HEK293 (cell line): ENCODE measurements around the gene ARHGAP15.

Experiments used
- CTCF ChIA-PET: fragments of 350-600 bp; formaldehyde crosslinking; extraction: SDS; loops from one replicate; lab custom pipeline; 2021; ENCODE audit warnings: antibody characterized with exemption; lab: Yijun Ruan, JAX
- POLR2A ChIA-PET: fragments of 300-600 bp; formaldehyde crosslinking; extraction: SDS; loops from one replicate; lab custom pipeline; 2020; ENCODE audit warnings: antibody characterized with exemption, inconsistent platforms; lab: Yijun Ruan, JAX
- H3K27ac ChIP-seq: fragments of 200-500 bp; sonication (Bioruptor generic); 2 replicates; pipeline ENCODE4 v1.5.1; 2014; ENCODE audit warnings: low read depth, low read length, control low read depth, inconsistent platforms; ENCODE audit errors: extremely low read depth
- H3K36me3 ChIP-seq, 2 experiments: fragments of 200-500 bp in 1 of 2; sonication (Bioruptor generic) in 1 of 2; 1 replicate in 1 of 2; 2 replicates in 1 of 2; pipeline ENCODE4 v1.5.1; 2014 to 2017; ENCODE audit warnings: inconsistent platforms in 2 of 2, low read length in 2 of 2; ENCODE audit not compliant: control insufficient read depth in 2 of 2, insufficient read depth in 1 of 2
- H3K4me1 ChIP-seq: fragments of 200-500 bp; sonication (Bioruptor generic); 2 replicates; pipeline ENCODE4 v1.5.1; 2014; ENCODE audit warnings: mild to moderate bottlenecking, low read length, inconsistent platforms; ENCODE audit not compliant: control insufficient read depth, insufficient read depth
- H3K4me3 ChIP-seq: 2 replicates; pipeline ENCODE4 v1.5.1; 2011; ENCODE audit warnings: low read depth, mild to moderate bottlenecking, control low read depth, low read length, moderate library complexity
- H3K9me3 ChIP-seq: fragments of 200-500 bp; sonication (Bioruptor generic); 2 replicates; pipeline ENCODE4 v1.5.1; 2014; ENCODE audit warnings: low read depth, low read length, inconsistent platforms; ENCODE audit not compliant: control insufficient read depth, insufficient read depth
- CTCF ChIP-seq: fragments of 450-650 bp; formaldehyde crosslinking; IDR thresholded peaks from 2 replicates; pipeline ENCODE4 v1.5.1; 2016; ENCODE audit warnings: missing biosample characterization, missing genetic modification characterization
- FEZF1 ChIP-seq: fragments of 450-650 bp; formaldehyde crosslinking; IDR thresholded peaks from 2 replicates; pipeline ENCODE4 v1.5.1; 2016; ENCODE audit warnings: missing biosample characterization, missing genetic modification characterization
- IKZF3 ChIP-seq: fragments of 450-650 bp; IDR thresholded peaks from 2 replicates; pipeline ENCODE4 v1.5.0; 2018; ENCODE audit warnings: missing biosample characterization, mild to moderate bottlenecking, missing genetic modification characterization, moderate library complexity
- REPIN1 ChIP-seq: fragments of 450-650 bp; formaldehyde crosslinking; IDR thresholded peaks from 2 replicates; pipeline ENCODE4 v1.5.1; 2017; ENCODE audit warnings: missing biosample characterization, missing genetic modification characterization, low read depth
- SCRT2 ChIP-seq: fragments of 450-650 bp; formaldehyde crosslinking; IDR thresholded peaks from 2 replicates; pipeline ENCODE4 v1.5.1; 2016; ENCODE audit warnings: missing biosample characterization, missing genetic modification characterization
- SETDB1 ChIP-seq: IDR thresholded peaks from one replicate; pipeline ENCODE4 v1.6.1; 2017; ENCODE audit warnings: mild to moderate bottlenecking, low read length, moderate library complexity, mixed read lengths; ENCODE audit not compliant: insufficient read length
- WT1 ChIP-seq: fragments of 450-650 bp; formaldehyde crosslinking; IDR thresholded peaks from 2 replicates; pipeline ENCODE4 v1.5.1; 2016; ENCODE audit warnings: missing biosample characterization, missing genetic modification characterization
- ZBTB10 ChIP-seq: fragments of 450-650 bp; formaldehyde crosslinking; IDR thresholded peaks from 2 replicates; pipeline ENCODE4 v1.5.1; 2016; ENCODE audit warnings: missing biosample characterization, missing genetic modification characterization
- ZBTB20 ChIP-seq: fragments of 450-650 bp; formaldehyde crosslinking; IDR thresholded peaks from 2 replicates; pipeline ENCODE4 v1.5.1; 2016; ENCODE audit warnings: missing biosample characterization, missing genetic modification characterization
- ZBTB44 ChIP-seq: fragments of 450-650 bp; IDR thresholded peaks from 2 replicates; pipeline ENCODE4 v1.5.1; 2018; ENCODE audit warnings: missing biosample characterization, mild to moderate bottlenecking, missing genetic modification characterization
- ZNF114 ChIP-seq: fragments of 450-650 bp; formaldehyde crosslinking; IDR thresholded peaks from 2 replicates; pipeline ENCODE4 v1.5.0; 2017; ENCODE audit warnings: missing biosample characterization, missing genetic modification characterization
- ZNF221 ChIP-seq: fragments of 450-650 bp; formaldehyde crosslinking; IDR thresholded peaks from 2 replicates; pipeline ENCODE4 v1.5.1; 2017; ENCODE audit warnings: missing biosample characterization, missing genetic modification characterization, borderline replicate concordance
- ZNF473 ChIP-seq: fragments of 450-650 bp; formaldehyde crosslinking; IDR thresholded peaks from 2 replicates; pipeline ENCODE4 v1.5.1; 2017; ENCODE audit warnings: missing biosample characterization, missing genetic modification characterization
- ZNF530 ChIP-seq: fragments of 450-650 bp; formaldehyde crosslinking; IDR thresholded peaks from 2 replicates; pipeline ENCODE4 v1.5.1; 2016; ENCODE audit warnings: low read depth, missing biosample characterization, missing genetic modification characterization
- ZNF555 ChIP-seq: fragments of 450-650 bp; formaldehyde crosslinking; conservative IDR thresholded peaks from 2 replicates; pipeline ENCODE4 v1.5.1; 2017; ENCODE audit warnings: missing biosample characterization, mild to moderate bottlenecking, missing genetic modification characterization, inconsistent platforms
- ZNF610 ChIP-seq: fragments of 450-650 bp; formaldehyde crosslinking; IDR thresholded peaks from 2 replicates; pipeline ENCODE4 v1.5.1; 2016; ENCODE audit warnings: missing biosample characterization, missing genetic modification characterization, borderline replicate concordance
- ZNF621 ChIP-seq: fragments of 450-650 bp; formaldehyde crosslinking; IDR thresholded peaks from 2 replicates; pipeline ENCODE4 v1.5.1; 2017; ENCODE audit warnings: missing biosample characterization, missing genetic modification characterization
- ZNF645 ChIP-seq: fragments of 450-650 bp; formaldehyde crosslinking; IDR thresholded peaks from 2 replicates; pipeline ENCODE4; 2016; ENCODE audit warnings: missing biosample characterization, missing genetic modification characterization
- ZNF654 ChIP-seq: fragments of 450-650 bp; formaldehyde crosslinking; IDR thresholded peaks from 2 replicates; pipeline ENCODE4 v1.5.1; 2016; ENCODE audit warnings: low read depth, missing biosample characterization, missing genetic modification characterization
- ZNF843 ChIP-seq: fragments of 450-650 bp; formaldehyde crosslinking; IDR thresholded peaks from 2 replicates; pipeline ENCODE4 v1.5.1; 2016; ENCODE audit warnings: missing biosample characterization, missing genetic modification characterization
- ZSCAN5A ChIP-seq: fragments of 450-650 bp; formaldehyde crosslinking; IDR thresholded peaks from 2 replicates; pipeline ENCODE4 v1.5.1; 2016; ENCODE audit warnings: missing biosample characterization, missing genetic modification characterization

ARHGAP15 gene

GRCh38 chr2:143581134-143581533 is 451.9 kb downstream of the ARHGAP15 start:
- CTCF ChIA-PET, result interaction anchor here (0.7 to 0.8 kb wide), 2 partner anchors 297 to 1227 kb away, joined by 3 read pairs; no protein-coding TSS in a partner anchor
- TF ChIP-seq IKZF3 (tag by site-specific recombination), result no peak
- TF ChIP-seq ZNF843, result no peak
- TF ChIP-seq ZNF555 (tag by site-specific recombination), result no peak
- TF ChIP-seq SCRT2, result no peak
- no peak for TF ChIP-seq ZBTB20
- TF ChIP-seq FEZF1, result no peak
- TF ChIP-seq SETDB1, result no peak
- TF ChIP-seq ZNF473 (tag by site-specific recombination), result no peak
- TF ChIP-seq ZBTB10, result no peak
- TF ChIP-seq ZBTB44 (tag by site-specific recombination), result no peak
- TF ChIP-seq ZNF610 (tag by site-specific recombination), result no peak
- TF ChIP-seq ZNF645 (tag by site-specific recombination), result no peak
- POLR2A ChIA-PET, result no interaction called here

GRCh38 chr2:143582046-143582747 is 453.0 kb downstream of the ARHGAP15 start:
- no peaks in the 10 kb centered on the region for H3K9me3 ChIP-seq
- CTCF ChIA-PET, result interaction anchor here (0.7 to 0.8 kb wide), 3 partner anchors 105 to 1226 kb away, joined by 3 read pairs; no protein-coding TSS in a partner anchor
- H3K4me3 ChIP-seq, result no peak overlapping the region
- H3K36me3 ChIP-seq, result no peaks in the 10 kb centered on the region
- POLR2A ChIA-PET, result no interaction called here
- no peaks in the 10 kb centered on the region for H3K4me1 ChIP-seq
- H3K27ac ChIP-seq, result no peak overlapping the region
- TF ChIP-seq ZNF114 (tag by site-specific recombination) (no peak), ZNF654 (tag by site-specific recombination) (peak; percentile 59), WT1 (tag by site-specific recombination) (no peak), ZNF645 (tag by site-specific recombination) (no peak), ZNF221 (tag by site-specific recombination) (no peak), ZSCAN5A (tag by site-specific recombination) (no peak), CTCF (tag by site-specific recombination) (peak; percentile 53), ZNF530 (tag by site-specific recombination) (no peak), ZNF621 (tag by site-specific recombination) (no peak), REPIN1 (no peak)

More at GRCh38 chr2:143581134-143581533, 451.9 kb downstream of the ARHGAP15 start:
- Histone ChIP-seq H3K27ac (no peak overlapping the region), H3K9me3 (no peaks in the 10 kb centered on the region), H3K4me1 (no peaks in the 10 kb centered on the region), H3K4me3 (no peak overlapping the region), H3K36me3 (no peaks in the 10 kb centered on the region)
